Psoas muscle (tissue), 8 donors: ENCODE results near the gene IQGAP2. TPM values are rescaled to one million over a fixed set of nuclear protein-coding genes. Genes with fewer than 3 reads are reported as not detected.

Source experiments
- ATAC-seq, 4 donors: fragments of 200-7000 bp; cut with Tn5 transposase; one replicate each; pipeline ENCODE4 v1.9.1; 2020; ENCODE audit warnings: moderate library complexity in 3 of 4, mild to moderate bottlenecking in 2 of 4
- DNase-seq, 2 donors: peaks; one replicate each; pipeline ENCODE4 v3.0.0-alpha.2; 2020
- H3K27ac ChIP-seq: fragments of 200-600 bp; one replicate; pipeline ENCODE4 v1.8.0; 2022
- H3K27me3 ChIP-seq, 3 donors: fragments of 200-600 bp in 1 of 3; one replicate each; pipeline versions ENCODE4 v1.6.1 to v1.8.0; 2013 to 2022; ENCODE audit warnings: low read length in 2 of 3, mild to moderate bottlenecking in 2 of 3, moderate library complexity in 1 of 3; ENCODE audit not compliant: insufficient read depth in 3 of 3
- H3K36me3 ChIP-seq, 2 donors: fragments of 200-600 bp in 1 of 2; one replicate each; pipeline versions ENCODE4 v1.6.1 to v1.8.0; 2013 to 2022; ENCODE audit warnings: low read depth in 1 of 2, mild to moderate bottlenecking in 1 of 2, moderate library complexity in 1 of 2; ENCODE audit not compliant: insufficient read depth in 1 of 2
- H3K4me1 ChIP-seq: fragments of 200-600 bp; one replicate; pipeline ENCODE4 v1.8.0; 2022
- H3K4me3 ChIP-seq: fragments of 200-600 bp; one replicate; pipeline ENCODE4 v1.8.0; 2022; ENCODE audit warnings: mild to moderate bottlenecking
- H3K9me3 ChIP-seq: fragments of 200-600 bp; one replicate; pipeline ENCODE4 v1.8.0; 2022
- CTCF ChIP-seq: fragments of 200-600 bp; IDR thresholded peaks from one replicate; pipeline ENCODE4 v1.8.0; 2022; ENCODE audit warnings: antibody characterized with exemption
- WGBS, 3 donors: extraction: QIAGEN DNeasy Blood & Tissue Kit; methylation state at CpG; one replicate each; pipeline versions ENCODE4 v1.1.6 to v1.1.7; 2013; 5-methylcytosine and 5-hydroxymethylcytosine counted together
- intact Hi-C, 2 donors: fragments of 100-400 bp; cut with DNase I; formaldehyde crosslinking; loops; one replicate each; pipeline versions ENCODE4 v1.11.0 to v1.14.2; 2022
- polyA plus RNA-seq, 3 donors: library from polyadenylated mRNA; stranded (reverse); fragments of 200-250 nt; gene quantifications; one replicate each; pipeline ENCODE4 v1.2.3, GENCODE V29; 2013
- total RNA-seq, 4 donors: library from RNA; stranded (reverse); fragmentation: NEBNext Ultra II Directional in 2 of 4; extraction: Animal tissue kit (Norgen Biotek cat#: 25700) in 2 of 4; gene quantifications; one replicate each; pipeline versions ENCODE4 v1.2.1 to v1.2.4, GENCODE V29; 2021 to 2023
- donor health status: healthy with polysubstance abuse.
- donor health status: DM: no; HTN: no; CAD: no; lungs with moderate emphysema.
- donor health status: Bipolar disorder and iron deficiency.
- donor health status: healthy.
- donor health status: DM: yes; HTN: yes; CAD: no.
- donor health status: DM: no; HTN: no; CAD: no.
- donor health status: DM: no; HTN: no; CAD: no.
- donor health status: DM: yes; HTN: yes; CAD: no.

The IQGAP2 gene
- total and polyA plus RNA-seq, 7 donors, result 0.52 to 4.3 (median 1.4) TPM

GRCh38 chr5:76744632-76745031 lies 341.5 kb downstream of the IQGAP2 start:
- H3K36me3 ChIP-seq, result no peaks in the 10 kb centered on the region
- no peaks in the 10 kb centered on the region for H3K27me3 ChIP-seq
- WGBS, 3 donors, result 72 to 77% (median 74%) methylated on average over 2 of the region's 2 CpGs
- no peak overlapping the region for H3K4me3 ChIP-seq
- no peak for TF ChIP-seq CTCF
- no peaks in the 10 kb centered on the region for H3K9me3 ChIP-seq
- no peak for DNase-seq
- intact Hi-C loops, result no loop called here
- no peaks in the 10 kb centered on the region for H3K4me1 ChIP-seq
- no peak overlapping the region for H3K27ac ChIP-seq
- ATAC-seq, result no peak

- DNase-seq (no peak), ATAC-seq (no peak)
- Histone ChIP-seq H3K27ac (no peak overlapping the region), H3K36me3 (no peaks in the 10 kb centered on the region), H3K9me3 (no peaks in the 10 kb centered on the region), H3K4me3 (no peak overlapping the region), H3K4me1 (no peaks in the 10 kb centered on the region), H3K27me3 (no peaks in the 10 kb centered on the region)
- TF ChIP-seq CTCF, result no peak
- WGBS, 3 donors, result 77 to 86% (median 84%) methylated on average over 3 of the region's 3 CpGs
- intact Hi-C loops, result no loop called here
These were observed 342.6 kb downstream of the IQGAP2 start for GRCh38 chr5:76745670-76746069.

GRCh38 chr5:76746677-76747076 lies 343.6 kb downstream of the IQGAP2 start:
- Histone ChIP-seq H3K27ac (no peak overlapping the region), H3K9me3 (no peaks in the 10 kb centered on the region), H3K27me3 (no peaks in the 10 kb centered on the region), H3K36me3 (no peaks in the 10 kb centered on the region), H3K4me1 (no peaks in the 10 kb centered on the region), H3K4me3 (no peak overlapping the region)
- ATAC-seq, result no peak
- no peak for DNase-seq
- no peak for TF ChIP-seq CTCF
- WGBS, 3 donors, result 83 to 95% (median 86%) methylated on average over 2 of the region's 2 CpGs
- intact Hi-C loops, result no loop called here

GRCh38 chr5:76747706-76748105 lies 344.6 kb downstream of the IQGAP2 start:
- no peak for TF ChIP-seq CTCF
- Histone ChIP-seq H3K4me1 (no peaks in the 10 kb centered on the region), H3K27ac (no peak overlapping the region), H3K9me3 (no peaks in the 10 kb centered on the region), H3K27me3 (no peaks in the 10 kb centered on the region), H3K36me3 (no peaks in the 10 kb centered on the region), H3K4me3 (no peak overlapping the region)
- 71 to 75% (median 74%) methylated on average over 13 of the region's 13 CpGs for WGBS, 3 donors
- DNase-seq (no peak), ATAC-seq (no peak)
- intact Hi-C loops, result no loop called here

- Histone ChIP-seq H3K4me3 (no peak overlapping the region), H3K4me1 (no peaks in the 10 kb centered on the region), H3K27me3 (no peaks in the 10 kb centered on the region), H3K36me3 (no peaks in the 10 kb centered on the region), H3K27ac (no peak overlapping the region), H3K9me3 (no peaks in the 10 kb centered on the region)
- no peak for ATAC-seq
- intact Hi-C loops, result no loop called here
- TF ChIP-seq CTCF, result no peak
- WGBS, 3 donors, result 87 to 97% (median 92%) methylated on average over 5 of the region's 5 CpGs
- DNase-seq, result no peak
These were observed 348.2 kb downstream of the IQGAP2 start for GRCh38 chr5:76751291-76751690.
